IMR-90 (cell line): ENCODE results near the gene CEACAM21.

Source experiments
- CTCF ChIP-seq: conservative IDR thresholded peaks from 2 replicates; pipeline ENCODE4 v1.5.1; 2012; ENCODE audit warnings: mild to moderate bottlenecking, low read depth, low read length, improper control_type of control experiment
- MXI1 ChIP-seq: IDR thresholded peaks from 2 replicates; pipeline ENCODE4 v1.6.1; 2012; ENCODE audit warnings: low read depth, mild to moderate bottlenecking, low read length, moderate library complexity, borderline replicate concordance
- NFE2L2 ChIP-seq: fragments of 150-350 bp; IDR thresholded peaks from 2 replicates; pipeline ENCODE4 v1.6.1; 2016; ENCODE audit warnings: low read depth, mild to moderate bottlenecking, low read length
- SMC3 ChIP-seq: fragments of 150-350 bp; IDR thresholded peaks from 2 replicates; pipeline ENCODE4 v1.6.1; 2016; ENCODE audit warnings: low read depth, mild to moderate bottlenecking, antibody characterized with exemption, low read length, moderate library complexity

- TF ChIP-seq NFE2L2 (no peak), CTCF (no peak), MXI1 (no peak), SMC3 (no peak)
Measured at GRCh38 chr19:41589371-41589770, 13.4 kb downstream of the CEACAM21 start.
